ENCODE results near the gene HSD17B1.
A peak's percentile ranks its signal among the peaks of the same experiment; 100 is the strongest.

Gene HSD17B1

GRCh38 chr17:42520540-42520951 lies 32.2 kb upstream of the HSD17B1 start:
- Histone ChIP-seq H3K4me2 (peak overlapping the region in 9 of 11 experiments; percentile 75 to 95 (median 86); a peak in 12 of 22 replicates), H3K27ac (peak overlapping the region in 2 of 11 experiments; percentile 75 to 83; a peak in 1 of 22 replicates), H4K20me1 (peaks cover 0 to 74% (median 0%) of the 10 kb centered on the region in 11 experiments; a peak in 5 of 22 replicates), H3K4me3 (no peak overlapping the region), H3K9me3 (replicated peaks in 1 of 11) (no peaks in the 10 kb centered on the region), H3K4me1 (peaks cover 28 to 69% (median 45%) of the 10 kb centered on the region in 10 experiments), H3K27me3 (no peaks in the 10 kb centered on the region), H3K36me3 (peaks cover 0 to 65% (median 0%) of the 10 kb centered on the region in 11 experiments; a peak in 7 of 22 replicates), H3K9ac (peak overlapping the region in 2 of 11 experiments; percentile 13 to 75; a peak in 1 of 22 replicates)
- TF ChIP-seq Cebpa-rat (IDR thresholded peaks at IDR 0.05), result no peak

GRCh38 chr17:42521036-42521435 lies 31.7 kb upstream of the HSD17B1 start:
- peaks cover 0 to 61% (median 0%) of the 10 kb centered on the region in 11 experiments; a peak in 7 of 22 replicates for H3K36me3 ChIP-seq
- H3K9ac ChIP-seq, result no peak overlapping the region; a peak in 1 of 22 replicates
- H3K9me3 ChIP-seq (replicated peaks in 1 of 11), result no peaks in the 10 kb centered on the region
- H3K27ac ChIP-seq, result no peak overlapping the region
- no peak for TF ChIP-seq Cebpa-rat (IDR thresholded peaks at IDR 0.05)
- no peaks in the 10 kb centered on the region for H3K27me3 ChIP-seq
- H3K4me3 ChIP-seq, result no peak overlapping the region
- H3K4me2 ChIP-seq, result peak overlapping the region in 3 of 11 experiments; percentile 80 to 95 (median 93); a peak in 7 of 22 replicates
- peaks cover 28 to 70% (median 46%) of the 10 kb centered on the region in 10 experiments for H3K4me1 ChIP-seq
- peaks cover 0 to 69% (median 0%) of the 10 kb centered on the region in 11 experiments; a peak in 5 of 22 replicates for H4K20me1 ChIP-seq

- Histone ChIP-seq H3K27me3 (no peaks in the 10 kb centered on the region), H3K27ac (no peak overlapping the region), H3K4me1 (peaks cover 23 to 70% (median 49%) of the 10 kb centered on the region in 10 experiments), H3K4me2 (peak overlapping the region in 1 of 11 experiments; percentile 80; a peak in 1 of 22 replicates), H4K20me1 (peaks cover 0 to 62% (median 0%) of the 10 kb centered on the region in 11 experiments; a peak in 5 of 22 replicates), H3K36me3 (peaks cover 0 to 53% (median 0%) of the 10 kb centered on the region in 11 experiments; a peak in 7 of 22 replicates), H3K9ac (0 out of 22 replicates have a peak overlapping the region, but pooled peaks of 1 of the 11 experiments have one; percentile 5), H3K9me3 (replicated peaks in 1 of 11) (no peaks in the 10 kb centered on the region), H3K4me3 (no peak overlapping the region)
- TF ChIP-seq Cebpa-rat (IDR thresholded peaks at IDR 0.05), result no peak
Observed at GRCh38 chr17:42521666-42522262, 31.0 kb upstream of the HSD17B1 start.

- no peak overlapping the region for H3K27ac ChIP-seq
Observed at GRCh38 chr17:42522263-42522790, 30.4 kb upstream of the HSD17B1 start.

GRCh38 chr17:42522798-42523278 lies 29.9 kb upstream of the HSD17B1 start:
- no peak overlapping the region for H3K27ac ChIP-seq
- peaks cover 28 to 64% (median 46%) of the 10 kb centered on the region in 10 experiments for H3K4me1 ChIP-seq
- H3K27me3 ChIP-seq, result no peaks in the 10 kb centered on the region
- no peak overlapping the region for H3K4me3 ChIP-seq
- H4K20me1 ChIP-seq, result peaks cover 0 to 52% (median 0%) of the 10 kb centered on the region in 11 experiments; a peak in 5 of 22 replicates
- no peak overlapping the region; a peak in 1 of 22 replicates for H3K9ac ChIP-seq
- no peaks in the 10 kb centered on the region for H3K9me3 ChIP-seq (replicated peaks in 1 of 11)
- TF ChIP-seq Cebpa-rat (IDR thresholded peaks at IDR 0.05), result no peak
- no peak overlapping the region for H3K4me2 ChIP-seq
- peaks cover 0 to 48% (median 0%) of the 10 kb centered on the region in 11 experiments; a peak in 7 of 22 replicates for H3K36me3 ChIP-seq

More at GRCh38 chr17:42522263-42522790, 30.4 kb upstream of the HSD17B1 start:
- no peak for TF ChIP-seq Cebpa-rat (IDR thresholded peaks at IDR 0.05)
- Histone ChIP-seq H3K9ac (peak overlapping the region in 1 of 11 experiments; percentile 5; a peak in 1 of 22 replicates), H3K4me3 (no peak overlapping the region), H3K9me3 (replicated peaks in 1 of 11) (no peaks in the 10 kb centered on the region), H3K36me3 (peaks cover 0 to 48% (median 0%) of the 10 kb centered on the region in 11 experiments; a peak in 7 of 22 replicates), H3K27me3 (no peaks in the 10 kb centered on the region), H3K4me1 (peaks cover 28 to 69% (median 49%) of the 10 kb centered on the region in 10 experiments), H3K4me2 (no peak overlapping the region), H4K20me1 (peaks cover 0 to 56% (median 0%) of the 10 kb centered on the region in 11 experiments; a peak in 5 of 22 replicates)

GRCh38 chr17:42525221-42525620 lies 27.5 kb upstream of the HSD17B1 start:
- Histone ChIP-seq H3K4me3 (no peak overlapping the region), H3K27ac (no peak overlapping the region), H4K20me1 (peaks cover 0 to 32% (median 0%) of the 10 kb centered on the region in 11 experiments; a peak in 5 of 22 replicates), H3K4me1 (peaks cover 16 to 60% (median 37%) of the 10 kb centered on the region in 10 experiments), H3K36me3 (peaks cover 0 to 39% (median 0%) of the 10 kb centered on the region in 11 experiments; a peak in 7 of 22 replicates), H3K4me2 (no peak overlapping the region), H3K27me3 (no peaks in the 10 kb centered on the region), H3K9me3 (replicated peaks in 1 of 11) (no peaks in the 10 kb centered on the region), H3K9ac (no peak overlapping the region)
- TF ChIP-seq Cebpa-rat (IDR thresholded peaks at IDR 0.05), result no peak

GRCh38 chr17:42526031-42526444 lies 26.7 kb upstream of the HSD17B1 start:
- Histone ChIP-seq H3K27ac (no peak overlapping the region), H3K4me3 (no peak overlapping the region), H3K4me1 (peaks cover 24 to 60% (median 40%) of the 10 kb centered on the region in 10 experiments), H3K27me3 (no peaks in the 10 kb centered on the region), H4K20me1 (peaks cover 0 to 24% (median 0%) of the 10 kb centered on the region in 11 experiments; a peak in 5 of 22 replicates), H3K4me2 (peak overlapping the region in 10 of 11 experiments; percentile 31 to 59 (median 40); a peak in 14 of 22 replicates), H3K36me3 (peaks cover 0 to 32% (median 0%) of the 10 kb centered on the region in 11 experiments; a peak in 7 of 22 replicates), H3K9ac (no peak overlapping the region), H3K9me3 (replicated peaks in 1 of 11) (no peaks in the 10 kb centered on the region)
- no peak for TF ChIP-seq Cebpa-rat (IDR thresholded peaks at IDR 0.05)

GRCh38 chr17:42527932-42528331 lies 24.8 kb upstream of the HSD17B1 start:
- H3K27ac ChIP-seq, result no peak overlapping the region
- peaks cover 39 to 62% (median 55%) of the 10 kb centered on the region in 10 experiments for H3K4me1 ChIP-seq

More at GRCh38 chr17:42527932-42528331, 24.8 kb upstream of the HSD17B1 start:
- H3K9me3 ChIP-seq (replicated peaks in 1 of 11), result no peaks in the 10 kb centered on the region
- TF ChIP-seq Cebpa-rat (IDR thresholded peaks at IDR 0.05), result no peak
- H4K20me1 ChIP-seq, result peaks cover 0 to 5% (median 0%) of the 10 kb centered on the region in 11 experiments; a peak in 4 of 22 replicates
- no peaks in the 10 kb centered on the region for H3K27me3 ChIP-seq
- no peak overlapping the region for H3K4me2 ChIP-seq
- H3K4me3 ChIP-seq, result no peak overlapping the region
- H3K36me3 ChIP-seq, result peaks cover 0 to 13% (median 0%) of the 10 kb centered on the region in 11 experiments; a peak in 5 of 22 replicates
- H3K9ac ChIP-seq, result no peak overlapping the region
